Motor neuron (in vitro differentiated cells): ENCODE measurements around the gene AKR1D1. TPM values are rescaled to one million over a fixed set of nuclear protein-coding genes. Genes with fewer than 3 reads are reported as not detected.
A peak's percentile ranks its signal among the peaks of the same experiment; 100 is the strongest.

ENCODE experiments used
- ATAC-seq, 8 experiments: fragments of 200-7000 bp; cut with Tn5 transposase; replicated peaks in 6 of 8; 2 replicates each; pipeline ENCODE4 v1.8.0; 2021; ENCODE audit warnings: mild to moderate bottlenecking in 8 of 8, moderate library complexity in 8 of 8
- H3K27ac ChIP-seq, 2 donors: fragments of 250-450 bp; sonication (Bioruptor Pico); 2 replicates each; pipeline ENCODE4 v1.9.0; 2021; ENCODE audit warnings: antibody characterized with exemption in 2 of 2, mild to moderate bottlenecking in 2 of 2, moderate library complexity in 1 of 2
- H3K4me1 ChIP-seq, 2 donors: fragments of 250-450 bp; sonication (Bioruptor Pico); replicated peaks in 1 of 2; 2 replicates each; pipeline ENCODE4 v1.6.1; 2021; ENCODE audit warnings: antibody characterized with exemption in 2 of 2, mild to moderate bottlenecking in 2 of 2, moderate library complexity in 1 of 2
- H3K4me3 ChIP-seq, 5 donors: fragments of 250-450 bp; sonication (Bioruptor Pico); 2 replicates each; pipeline ENCODE4 v1.9.0; 2021; ENCODE audit warnings: antibody characterized with exemption in 5 of 5, mild to moderate bottlenecking in 5 of 5, moderate library complexity in 4 of 5
- WGBS, 10 experiments: fragments of 450-650 bp; shearing (Covaris generic); methylation state at CpG; one replicate each; pipeline ENCODE4 v1.0.0; 2022; 5-methylcytosine and 5-hydroxymethylcytosine counted together
- in situ Hi-C, 9 experiments: fragments of 400-800 bp; cut with MboI; loops; one replicate each; pipeline ENCODE4 v1.15.0; 2021; ENCODE audit warnings: low sequenced_read_pairs in 9 of 9, low pct_unique_long_range_greater_than_20kb in 2 of 9; ENCODE audit not compliant: unreplicated experiment in 9 of 9
- total RNA-seq, 8 experiments: library from RNA; unstranded; fragments of 300-600 nt; gene quantifications; 2 replicates each; pipeline versions ENCODE4 v1.2.3 to v1.2.4, GENCODE V29; 2022

The AKR1D1 gene
- total RNA-seq, 8 experiments from 2014 or later, result 0.05 to 0.88 (median 0.26) TPM; not detected in 2

DNA sequence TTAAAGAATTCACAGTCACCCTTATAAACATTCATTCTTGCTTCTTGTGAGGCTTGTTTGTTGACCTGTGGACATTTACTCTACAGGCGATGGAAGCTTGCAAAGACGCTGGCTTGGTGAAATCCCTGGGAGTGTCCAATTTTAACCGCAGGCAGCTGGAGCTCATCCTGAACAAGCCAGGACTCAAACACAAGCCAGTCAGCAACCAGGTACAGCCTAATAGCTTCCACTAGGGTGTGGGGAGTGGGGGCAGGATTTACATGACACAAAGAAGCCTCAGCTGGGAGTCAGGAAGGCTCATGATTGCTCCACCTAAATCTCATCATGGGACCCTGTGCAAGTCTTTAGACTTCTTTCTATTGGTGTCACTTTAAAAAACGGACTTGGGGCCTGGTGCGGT is 29.0 kb downstream of the AKR1D1 start:
- Histone ChIP-seq H3K4me1 (no peaks in the 10 kb centered on the region), H3K27ac (no peak overlapping the region), H3K4me3 (no peak overlapping the region)
- in situ Hi-C loops, result no loop called here
- 57 to 100% (median 96%) methylated on average over 1 to 5 of the region's 5 CpGs; no CpG with 5 or more reads in 2 of the 10 experiments for WGBS, 10 experiments
- ATAC-seq, result no peak

DNA sequence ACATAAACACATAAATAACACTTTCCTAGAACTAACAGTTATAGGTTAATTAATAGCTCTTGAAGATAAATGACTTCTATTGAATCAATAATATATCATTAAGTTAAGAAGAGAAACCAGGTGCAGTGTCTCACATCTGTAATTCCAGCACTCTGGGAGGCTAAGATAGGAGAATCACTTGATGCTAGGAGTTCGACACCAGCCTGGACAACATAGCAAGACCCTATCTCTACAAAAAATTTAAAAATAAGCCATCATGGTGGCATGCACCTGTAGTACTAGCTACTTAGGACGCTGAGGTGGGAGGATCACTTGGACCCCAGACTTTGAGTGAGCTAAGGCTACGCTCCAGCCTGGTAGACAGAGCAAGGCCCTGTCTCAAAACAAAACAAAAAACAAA is 38.8 kb downstream of the AKR1D1 start:
- no peak overlapping the region for H3K4me3 ChIP-seq
- in situ Hi-C loops, result no loop called here
- no peak for ATAC-seq
- no peak overlapping the region for H3K27ac ChIP-seq
- H3K4me1 ChIP-seq, result no peaks in the 10 kb centered on the region
- 0 to 100% (median 78%) methylated on average over 1 to 3 of the region's 3 CpGs; no CpG with 5 or more reads in 2 of the 10 experiments for WGBS, 10 experiments

DNA sequence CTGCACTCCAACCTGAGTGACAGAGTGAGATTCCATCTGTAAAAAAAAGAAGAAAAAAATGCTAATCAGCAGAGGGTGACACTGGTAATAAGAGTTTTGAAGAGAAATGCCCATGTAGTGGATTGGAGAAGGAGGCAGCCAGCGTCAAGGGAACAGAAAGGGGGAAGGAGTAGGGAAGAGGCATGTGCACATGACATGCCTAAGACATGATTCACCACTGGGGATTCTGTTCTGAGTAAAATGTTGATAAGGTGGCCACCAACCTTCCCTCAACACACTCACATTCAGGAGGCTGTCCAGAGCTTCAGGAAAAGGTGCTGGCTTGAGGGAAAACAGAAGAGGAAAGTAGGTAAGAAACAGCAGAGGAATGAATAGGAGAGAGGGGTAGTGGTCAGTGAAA is 39.9 kb downstream of the AKR1D1 start:
- peak in 2 of 8 experiments; percentile 59 to 70 for ATAC-seq
- in situ Hi-C loops, result no loop called here
- H3K27ac ChIP-seq, result no peak overlapping the region
- WGBS, 10 experiments, result 0 to 100% (median 50%) methylated on average over 1 of the region's 1 CpG; no CpG with 5 or more reads in 3 of the 10 experiments
- no peak overlapping the region for H3K4me3 ChIP-seq
- peaks cover 0 to 2% of the 10 kb centered on the region in 2 donors for H3K4me1 ChIP-seq

DNA sequence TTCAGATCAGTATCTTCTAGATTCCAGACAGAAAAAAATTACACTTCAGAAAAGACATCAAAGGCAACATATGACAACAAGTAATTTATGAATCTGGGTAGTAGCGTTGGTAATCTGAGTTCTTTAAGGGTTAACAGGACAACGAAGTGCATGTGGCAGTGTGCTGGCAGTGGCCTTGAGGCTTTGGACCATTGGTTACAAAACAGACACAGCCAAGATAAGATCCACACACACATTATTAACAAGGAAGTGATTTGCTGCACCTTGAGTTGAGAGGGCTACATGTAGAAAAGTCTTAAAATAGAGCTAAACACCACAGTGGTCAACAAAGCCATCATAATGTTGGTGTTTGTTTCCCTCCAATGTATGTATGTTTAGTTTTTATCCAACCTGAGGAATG is 40.6 kb downstream of the AKR1D1 start:
- WGBS, 10 experiments, result 20 to 90% (median 68%) methylated on average over 2 of the region's 2 CpGs; no CpG with 5 or more reads in 3 of the 10 experiments
- H3K4me3 ChIP-seq, result no peak overlapping the region
- in situ Hi-C loops, result no loop called here

DNA sequence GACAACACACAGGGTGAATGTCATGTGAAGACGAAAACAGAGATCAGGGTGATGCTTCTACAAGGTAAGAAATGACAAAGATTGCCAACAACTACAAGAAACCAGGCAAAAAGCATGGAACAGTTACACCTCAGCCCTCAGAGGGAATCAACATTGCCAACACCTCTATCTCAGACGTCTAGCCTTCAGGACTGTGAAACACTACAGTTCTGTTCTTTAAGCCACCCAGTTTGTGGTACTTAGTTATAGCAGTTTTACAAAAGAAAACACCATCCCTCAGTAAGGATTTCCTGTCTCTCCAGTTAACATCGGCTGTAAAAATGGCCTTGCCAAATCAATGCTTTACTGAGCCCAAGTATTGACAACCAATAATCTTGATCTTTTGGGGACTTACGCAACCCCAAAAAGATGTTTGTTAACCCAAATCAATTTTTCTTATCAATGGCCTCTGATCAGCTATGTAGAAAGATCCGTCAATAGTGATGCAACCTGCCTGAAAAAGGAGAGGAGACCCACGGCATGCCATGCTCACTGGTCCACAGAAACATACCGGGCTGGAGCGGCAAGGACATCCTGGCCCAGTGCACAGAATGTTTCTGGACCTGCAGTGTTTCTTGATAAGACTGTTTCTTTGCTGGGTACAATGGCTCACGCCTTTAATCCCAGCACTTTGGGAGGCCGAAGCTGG is 44.0 kb downstream of the AKR1D1 start:
- 28 to 100% (median 82%) methylated on average over 3 to 8 of the region's 10 CpGs; no CpG with 5 or more reads in 2 of the 10 experiments for WGBS, 10 experiments

More for the DNA sequence above, 40.6 kb downstream of the AKR1D1 start:
- no peak for ATAC-seq
- Histone ChIP-seq H3K27ac (no peak overlapping the region), H3K4me1 (peaks cover 0 to 2% of the 10 kb centered on the region in 2 donors)

DNA sequence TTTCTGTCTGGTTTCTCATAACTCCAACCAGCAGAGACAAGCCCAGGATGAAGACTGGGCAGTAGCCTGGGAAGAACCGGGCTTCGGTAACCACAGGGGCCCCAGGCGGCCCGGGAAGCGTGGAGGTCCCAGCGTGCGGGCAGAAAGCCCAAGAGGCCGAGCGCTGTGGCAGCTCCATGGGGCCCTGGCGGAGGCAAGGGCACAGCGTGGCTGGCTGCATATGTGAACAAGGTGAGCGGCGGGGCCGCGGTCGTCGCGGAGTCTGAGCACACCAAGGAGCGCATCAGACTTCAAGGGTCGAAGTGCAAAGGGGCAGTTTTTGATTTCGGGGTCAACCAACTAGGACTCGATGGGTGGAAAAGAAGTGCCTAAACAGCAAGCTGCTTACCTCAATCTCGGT is 45.9 kb downstream of the AKR1D1 start:
- H3K4me1 ChIP-seq, result peaks cover 0 to 2% of the 10 kb centered on the region in 2 donors
- ATAC-seq, result no peak
- H3K4me3 ChIP-seq, result no peak overlapping the region
- in situ Hi-C loops, result no loop called here
- H3K27ac ChIP-seq, result no peak overlapping the region
- 50 to 87% (median 70%) methylated on average over 1 to 8 of the region's 23 CpGs; no CpG with 5 or more reads in 6 of the 10 experiments for WGBS, 10 experiments

More for the DNA sequence above, 44.0 kb downstream of the AKR1D1 start:
- H3K4me1 ChIP-seq, result peaks cover 0 to 2% of the 10 kb centered on the region in 2 donors
- in situ Hi-C loops, result no loop called here
- no peak overlapping the region for H3K27ac ChIP-seq
- no peak overlapping the region for H3K4me3 ChIP-seq
- ATAC-seq, result no peak

DNA sequence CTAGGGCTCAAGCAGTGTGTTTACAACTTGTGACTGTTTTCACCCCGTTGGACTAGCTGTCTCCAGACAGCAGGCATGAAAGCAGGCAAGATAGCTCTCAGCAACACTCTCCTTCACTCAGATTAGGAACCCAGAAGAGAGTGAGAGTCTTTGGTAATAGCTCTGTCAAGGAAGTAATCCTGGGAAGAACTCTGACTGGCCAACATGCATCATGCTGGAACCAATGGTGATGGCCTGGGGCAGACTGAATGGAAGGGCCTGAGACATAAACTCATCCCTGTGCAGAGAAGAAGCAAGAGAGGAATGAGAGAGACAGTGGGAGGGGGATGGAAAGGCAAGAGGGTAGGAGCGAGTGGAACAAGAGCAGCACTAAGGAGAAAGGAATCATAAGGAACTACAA is 48.9 kb downstream of the AKR1D1 start:
- ATAC-seq, result peak in 5 of 8 experiments; percentile 22 to 77 (median 45)

DNA sequence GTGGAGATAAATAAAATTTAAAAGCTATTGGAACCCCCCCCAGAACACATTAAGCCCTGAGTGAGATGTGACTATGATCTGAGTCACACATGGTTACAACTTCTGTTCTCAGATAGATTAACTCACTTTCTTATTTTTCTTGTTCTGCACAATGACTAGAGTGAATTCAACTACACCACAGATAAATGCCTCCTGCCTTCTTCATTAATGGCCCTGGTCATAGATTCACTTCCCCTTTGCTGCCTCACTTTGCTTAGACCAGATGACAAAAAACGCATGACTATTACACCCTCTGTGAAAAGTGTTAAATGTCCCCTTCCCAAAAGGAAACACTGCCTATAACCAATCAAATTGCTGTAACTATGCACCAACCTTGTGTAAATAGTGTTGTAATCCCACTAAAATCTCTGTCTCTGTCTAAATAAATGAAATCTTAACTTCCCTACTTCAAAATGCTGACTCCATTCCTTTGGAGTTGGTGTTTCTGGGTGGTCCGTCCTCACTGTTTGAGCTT is 49.4 kb downstream of the AKR1D1 start:
- Histone ChIP-seq H3K4me3 (no peak overlapping the region), H3K27ac (no peak overlapping the region), H3K4me1 (peaks cover 0 to 2% of the 10 kb centered on the region in 2 donors)
- WGBS, 10 experiments, result 33 to 100% (median 100%) methylated on average over 1 to 2 of the region's 2 CpGs; no CpG with 5 or more reads in 1 of the 10 experiments
- in situ Hi-C loops, result loop anchor here in 1 of 9 experiments (25.0 kb wide), 1 partner anchor 612 kb away; no protein-coding TSS in a partner anchor
- peak in 5 of 8 experiments; percentile 42 to 79 (median 62) for ATAC-seq

More for the DNA sequence above, 48.9 kb downstream of the AKR1D1 start:
- WGBS, 10 experiments, result 0 to 91% (median 67%) methylated on average over 1 of the region's 2 CpGs; no CpG with 5 or more reads in 6 of the 10 experiments
- Histone ChIP-seq H3K4me3 (no peak overlapping the region), H3K27ac (no peak overlapping the region), H3K4me1 (peaks cover 0 to 2% of the 10 kb centered on the region in 2 donors)
- in situ Hi-C loops, result loop anchor here in 1 of 9 experiments (25.0 kb wide), 1 partner anchor 612 kb away; no protein-coding TSS in a partner anchor

DNA sequence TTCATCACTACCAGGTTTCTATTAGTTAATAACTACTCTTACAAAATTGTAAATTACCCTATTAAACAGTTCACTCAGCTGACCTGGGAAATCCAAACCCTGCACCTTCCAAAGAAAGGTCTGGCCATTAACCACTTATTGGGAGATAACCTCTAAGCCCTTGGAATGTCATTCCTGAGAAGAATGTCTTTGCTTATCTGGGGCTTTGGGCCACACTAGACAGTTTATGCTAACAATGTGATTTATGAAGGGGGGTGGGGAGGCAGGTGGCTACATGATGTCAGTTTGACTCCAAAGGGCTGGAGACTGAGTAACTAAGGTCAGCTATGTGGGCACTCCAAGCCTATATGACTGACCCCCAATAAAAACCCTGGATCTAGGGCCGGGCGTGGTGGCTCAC is 50.7 kb downstream of the AKR1D1 start:
- no peak overlapping the region for H3K27ac ChIP-seq
- no peak overlapping the region for H3K4me3 ChIP-seq
- no peaks in the 10 kb centered on the region for H3K4me1 ChIP-seq
- no peak for ATAC-seq
- in situ Hi-C loops, result loop anchor here in 1 of 9 experiments (25.0 kb wide), 1 partner anchor 610 kb away; no protein-coding TSS in a partner anchor
- WGBS, 10 experiments, result 0 to 100% (median 100%) methylated on average over 1 to 2 of the region's 2 CpGs; no CpG with 5 or more reads in 7 of the 10 experiments

DNA sequence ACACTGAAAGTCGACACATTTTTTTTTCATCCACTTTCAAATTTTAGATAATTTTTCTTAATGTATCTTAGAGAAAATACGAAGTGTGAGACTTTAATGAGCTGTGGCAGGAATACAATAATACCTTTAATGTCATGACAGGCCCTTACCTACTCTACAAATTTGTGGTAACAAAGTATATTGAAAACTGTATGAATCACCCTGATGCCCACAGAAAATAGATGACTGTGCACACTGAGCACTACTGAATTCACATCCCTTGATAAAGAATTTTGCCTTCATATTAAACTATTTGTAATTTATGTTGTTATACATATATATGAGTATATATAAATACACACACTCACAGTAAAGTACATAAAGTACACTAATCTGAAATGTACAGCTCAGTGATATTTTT is 51.7 kb downstream of the AKR1D1 start:
- Histone ChIP-seq H3K27ac (no peak overlapping the region), H3K4me1 (no peaks in the 10 kb centered on the region), H3K4me3 (no peak overlapping the region)
- in situ Hi-C loops, result loop anchor here in 1 of 9 experiments (25.0 kb wide), 1 partner anchor 609 kb away; no protein-coding TSS in a partner anchor
- ATAC-seq, result no peak
- WGBS, 10 experiments, result 0 to 100% (median 70%) methylated on average over 1 to 2 of the region's 2 CpGs

DNA sequence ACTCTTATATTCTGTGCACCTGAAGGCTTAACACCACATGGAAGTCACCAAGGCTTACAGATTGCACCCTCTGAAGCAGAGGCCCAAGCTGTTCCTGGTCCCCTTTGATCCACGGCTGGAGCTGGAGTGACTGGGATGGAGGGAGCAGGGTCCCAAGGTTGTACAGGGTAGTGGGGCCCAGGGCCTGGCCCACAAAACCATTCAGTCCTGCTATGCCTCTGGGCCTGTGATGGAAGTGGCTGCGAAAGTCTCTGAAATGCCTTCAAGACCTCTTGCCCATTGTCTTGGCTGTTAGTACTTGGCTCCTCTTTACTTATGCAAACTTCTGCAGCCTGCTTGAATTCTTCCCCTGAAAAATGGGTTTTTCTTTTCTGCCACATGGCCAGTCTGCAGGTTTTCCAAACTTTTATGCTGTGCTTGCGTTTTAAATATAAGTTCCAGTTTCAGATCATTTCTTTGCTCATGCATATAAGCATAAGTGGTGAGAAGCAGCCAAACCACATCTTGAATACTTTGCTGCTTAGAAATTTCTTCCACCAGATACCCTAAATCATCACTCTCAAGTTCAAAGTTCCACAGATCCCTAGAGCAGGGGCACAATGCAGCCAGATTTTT is 53.4 kb downstream of the AKR1D1 start:
- Histone ChIP-seq H3K27ac (no peak overlapping the region), H3K4me1 (no peaks in the 10 kb centered on the region), H3K4me3 (no peak overlapping the region)
- in situ Hi-C loops, result loop anchor here in 1 of 9 experiments (25.0 kb wide), 1 partner anchor 608 kb away; no protein-coding TSS in a partner anchor
- ATAC-seq, result no peak
- WGBS, 10 experiments, result 17 to 100% (median 83%) methylated on average over 1 to 2 of the region's 3 CpGs; no CpG with 5 or more reads in 3 of the 10 experiments

DNA sequence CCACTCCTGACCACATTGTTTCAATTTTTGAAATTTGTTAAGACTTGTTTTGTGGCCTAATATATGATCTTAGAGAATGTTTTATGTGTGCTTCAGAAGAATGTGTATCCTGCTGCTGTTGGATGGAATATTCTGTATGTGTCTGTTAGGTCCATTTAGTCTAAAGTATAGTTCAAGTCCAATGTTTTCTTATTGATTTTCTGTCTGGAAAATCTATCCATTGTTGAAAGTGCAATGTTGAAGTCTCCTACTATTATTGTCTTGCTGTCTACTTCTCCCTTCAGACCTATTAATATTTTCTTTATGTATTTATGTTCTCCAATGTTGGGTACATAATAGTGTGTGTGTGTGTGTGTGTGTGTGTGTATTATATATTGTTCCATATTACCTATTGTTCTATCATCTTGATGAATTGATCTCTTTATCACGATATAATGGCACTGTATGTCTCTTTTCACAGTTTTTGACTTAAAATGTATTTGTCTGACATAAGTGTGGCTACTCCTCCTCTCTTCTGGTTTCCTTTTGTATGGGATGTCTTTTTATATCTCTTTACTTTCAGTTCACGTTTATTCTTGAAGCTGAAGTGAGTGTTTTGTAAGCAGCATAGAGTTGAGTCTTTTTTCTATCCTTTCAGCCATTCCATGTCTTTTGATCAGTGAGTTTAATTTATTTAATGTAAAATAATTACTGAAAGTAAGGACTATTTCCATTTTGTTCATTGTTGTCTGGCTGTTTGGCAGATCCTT is 61.3 kb downstream of the AKR1D1 start:
- 0 to 82% (median 67%) methylated on average over 1 to 2 of the region's 2 CpGs; no CpG with 5 or more reads in 1 of the 10 experiments for WGBS, 10 experiments
- H3K4me3 ChIP-seq, result no peak overlapping the region
- ATAC-seq, result peak in 1 of 8 experiments; percentile 52
- in situ Hi-C loops, result loop anchor here in 1 of 9 experiments (25.0 kb wide), 1 partner anchor 600 kb away; no protein-coding TSS in a partner anchor
- peaks cover 0 to 5% of the 10 kb centered on the region in 2 donors for H3K4me1 ChIP-seq
- no peak overlapping the region for H3K27ac ChIP-seq
